Stomach smooth muscle (tissue), 2 donors: ENCODE measurements around the gene CRACR2A.

Experiments
- H3K27ac ChIP-seq: one replicate; pipeline ENCODE4 v1.7.0; 2013; ENCODE audit warnings: mild to moderate bottlenecking, low read length, inconsistent platforms
- H3K27me3 ChIP-seq, 2 donors: one replicate each; pipeline ENCODE4 v1.7.0; 2013; ENCODE audit warnings: low read length in 2 of 2; ENCODE audit not compliant: insufficient read depth in 2 of 2, control insufficient read depth in 1 of 2
- H3K36me3 ChIP-seq, 2 donors: one replicate each; pipeline ENCODE4 v1.7.0; 2013; ENCODE audit warnings: low read length in 2 of 2; ENCODE audit not compliant: control insufficient read depth in 2 of 2, insufficient read depth in 2 of 2
- H3K4me1 ChIP-seq: one replicate; pipeline ENCODE4 v1.7.0; 2013; ENCODE audit warnings: low read length; ENCODE audit not compliant: control insufficient read depth, insufficient read depth
- H3K4me3 ChIP-seq, 2 donors: one replicate each; pipeline ENCODE4 v1.7.0; 2013; ENCODE audit warnings: low read length in 2 of 2
- H3K9ac ChIP-seq, 2 donors: one replicate each; pipeline ENCODE4 v1.7.0; 2013; ENCODE audit warnings: low read length in 2 of 2, mild to moderate bottlenecking in 1 of 2
- H3K9me3 ChIP-seq, 2 donors: one replicate each; pipeline ENCODE4 v1.7.0; 2013; ENCODE audit warnings: low read length in 2 of 2; ENCODE audit not compliant: control insufficient read depth in 2 of 2
- donor health status: healthy.
- donor health status: Pancreatic carcinoma.

CRACR2A gene

DNA sequence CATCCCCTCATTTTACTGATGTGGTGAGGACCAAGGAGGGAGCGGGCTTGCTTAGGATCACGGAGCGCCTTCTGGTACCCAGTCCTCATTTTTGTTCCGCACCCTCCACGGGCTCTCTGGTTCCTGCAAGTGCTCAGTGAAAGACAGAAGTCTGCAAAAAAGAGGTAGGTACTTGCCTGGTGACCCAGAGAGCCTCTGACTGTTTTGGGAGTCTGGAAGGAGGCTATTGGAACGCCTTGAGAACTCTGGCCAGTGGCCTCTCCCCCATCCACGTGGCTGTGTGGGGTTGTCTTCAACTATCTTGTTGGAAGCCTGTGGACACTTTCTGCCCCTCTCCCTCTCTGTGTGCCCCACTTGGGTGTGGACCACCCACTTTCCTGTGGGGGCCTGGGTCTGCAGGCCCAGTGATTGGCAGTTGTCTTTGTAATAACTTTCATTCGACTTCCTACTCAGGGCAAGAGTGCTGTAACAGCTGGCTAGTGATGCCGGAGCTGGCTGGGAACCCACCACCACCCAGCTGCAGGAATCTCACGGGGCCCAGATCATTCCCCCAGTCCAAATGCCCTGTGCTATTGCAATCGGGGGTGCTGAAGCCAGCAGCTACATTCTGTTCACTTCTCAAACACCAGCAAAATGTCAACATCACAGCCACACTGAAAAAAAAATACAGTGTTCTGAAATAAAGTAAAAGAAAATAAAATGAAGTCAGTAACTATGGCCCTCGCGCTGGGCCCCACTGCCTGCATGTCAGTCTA, 139.1 kb downstream of the CRACR2A start:
- H3K9ac ChIP-seq: no peak overlapping the region
- no peaks in the 10 kb centered on the region for H3K9me3 ChIP-seq
- H3K4me3 ChIP-seq: no peak overlapping the region
- no peaks in the 10 kb centered on the region for H3K27me3 ChIP-seq
- peaks cover 12% of the 10 kb centered on the region for H3K4me1 ChIP-seq
- H3K27ac ChIP-seq: no peak overlapping the region
- no peaks in the 10 kb centered on the region for H3K36me3 ChIP-seq

- peak overlapping the region in 1 of 2 donors; percentile 51 for H3K9ac ChIP-seq
- H3K9me3 ChIP-seq: no peaks in the 10 kb centered on the region
- H3K27ac ChIP-seq: peak overlapping the region; percentile 67
- peaks cover 14% of the 10 kb centered on the region for H3K4me1 ChIP-seq
- H3K36me3 ChIP-seq: no peaks in the 10 kb centered on the region
- no peak overlapping the region for H3K4me3 ChIP-seq
- H3K27me3 ChIP-seq: no peaks in the 10 kb centered on the region
Observed at GRCh38 chr12:3611860-3612703, 140.8 kb downstream of the CRACR2A start.

DNA sequence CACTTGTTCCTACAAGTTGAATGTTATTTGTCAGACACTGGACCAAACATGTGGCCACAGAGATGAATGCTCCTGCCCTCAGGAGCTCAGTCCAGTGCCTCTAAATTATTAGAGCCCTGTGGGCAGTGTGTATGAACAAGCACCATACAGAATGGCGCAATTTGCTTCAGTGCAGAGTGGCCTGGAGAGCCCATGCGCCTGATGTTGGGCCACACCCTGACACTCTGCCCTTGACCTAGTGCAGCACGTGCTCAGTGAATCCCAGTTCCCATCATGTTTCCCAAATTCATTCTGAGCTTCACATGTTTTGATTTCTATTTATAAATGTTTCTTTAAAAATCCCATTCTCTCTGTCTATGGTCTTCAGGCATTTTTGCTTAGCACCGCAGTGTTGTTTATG, 145.1 kb downstream of the CRACR2A start:
- Histone ChIP-seq H3K9me3 (no peaks in the 10 kb centered on the region), H3K36me3 (no peaks in the 10 kb centered on the region), H3K9ac (no peak overlapping the region), H3K27me3 (peaks cover 0 to 2% of the 10 kb centered on the region in 2 donors), H3K4me3 (no peak overlapping the region), H3K27ac (no peak overlapping the region), H3K4me1 (peaks cover 25% of the 10 kb centered on the region)

- H3K27me3 ChIP-seq: peaks cover 0 to 2% of the 10 kb centered on the region in 2 donors
- no peak overlapping the region for H3K4me3 ChIP-seq
- H3K27ac ChIP-seq: no peak overlapping the region
- H3K9me3 ChIP-seq: no peaks in the 10 kb centered on the region
- no peak overlapping the region for H3K9ac ChIP-seq
- H3K36me3 ChIP-seq: no peaks in the 10 kb centered on the region
- peaks cover 21% of the 10 kb centered on the region for H3K4me1 ChIP-seq
Observed at GRCh38 chr12:3607039-3607720, 145.7 kb downstream of the CRACR2A start.

GRCh38 chr12:3606128-3606527, 146.8 kb downstream of the CRACR2A start:
- Histone ChIP-seq H3K4me1 (peaks cover 13% of the 10 kb centered on the region), H3K36me3 (no peaks in the 10 kb centered on the region), H3K4me3 (no peak overlapping the region), H3K9ac (no peak overlapping the region), H3K27me3 (peaks cover 0 to 2% of the 10 kb centered on the region in 2 donors), H3K9me3 (no peaks in the 10 kb centered on the region), H3K27ac (no peak overlapping the region)

GRCh38 chr12:3605692-3606091, 147.2 kb downstream of the CRACR2A start:
- Histone ChIP-seq H3K4me3 (peak overlapping the region in 1 of 2 donors; percentile 29), H3K4me1 (peaks cover 13% of the 10 kb centered on the region), H3K27ac (no peak overlapping the region), H3K27me3 (peaks cover 0 to 2% of the 10 kb centered on the region in 2 donors), H3K36me3 (no peaks in the 10 kb centered on the region), H3K9ac (no peak overlapping the region), H3K9me3 (no peaks in the 10 kb centered on the region)

DNA sequence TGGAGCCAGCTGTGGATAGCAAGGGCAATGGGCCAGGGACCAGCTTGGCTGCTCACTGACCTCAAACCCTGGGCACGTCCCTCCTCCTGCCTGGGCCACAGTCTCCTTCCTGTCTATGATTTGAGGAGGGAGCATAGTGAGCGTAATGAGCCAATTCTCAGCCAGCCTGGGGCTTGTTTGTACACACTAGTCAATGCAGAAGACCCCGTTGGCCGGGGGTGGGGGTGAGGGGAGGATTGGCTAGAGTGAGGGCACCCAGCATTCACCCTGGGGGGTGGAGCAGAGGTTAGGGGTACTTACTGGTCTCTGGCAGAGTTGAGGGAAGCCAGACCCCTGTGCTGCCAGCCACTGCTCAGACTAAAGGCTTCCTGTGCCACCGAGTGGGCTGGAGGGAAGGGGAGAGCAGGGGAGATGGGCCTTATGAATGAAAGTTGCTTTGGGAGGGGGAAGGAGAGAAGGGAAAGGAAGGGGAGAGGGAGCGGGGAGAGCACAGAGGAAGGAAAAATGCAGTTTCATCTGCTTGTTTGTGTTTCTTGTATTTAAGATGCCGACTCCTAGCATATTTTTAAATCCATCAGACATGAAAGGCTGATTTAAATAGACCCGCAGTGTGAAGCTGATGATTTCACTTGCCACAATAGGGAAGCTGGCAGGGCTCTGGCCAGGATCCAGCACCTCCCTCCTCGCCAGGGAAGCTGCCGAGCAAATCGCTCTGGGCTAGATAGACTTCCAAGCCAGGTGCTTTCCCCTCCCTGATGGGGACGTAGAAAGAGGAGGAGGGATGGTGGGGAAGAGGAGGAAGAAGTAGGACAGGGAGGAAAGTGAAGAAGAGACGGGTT, 147.9 kb downstream of the CRACR2A start:
- no peak overlapping the region for H3K27ac ChIP-seq
- H3K9ac ChIP-seq: no peak overlapping the region

GRCh38 chr12:3604286-3604685, 148.6 kb downstream of the CRACR2A start:
- no peaks in the 10 kb centered on the region for H3K36me3 ChIP-seq
- peaks cover 0 to 2% of the 10 kb centered on the region in 2 donors for H3K27me3 ChIP-seq
- H3K9me3 ChIP-seq: no peaks in the 10 kb centered on the region
- no peak overlapping the region for H3K27ac ChIP-seq
- H3K9ac ChIP-seq: no peak overlapping the region
- H3K4me1 ChIP-seq: peaks cover 22% of the 10 kb centered on the region
- no peak overlapping the region for H3K4me3 ChIP-seq

More for the DNA sequence above, 147.9 kb downstream of the CRACR2A start:
- Histone ChIP-seq H3K9me3 (no peaks in the 10 kb centered on the region), H3K4me3 (peak overlapping the region in 1 of 2 donors; percentile 29), H3K4me1 (peaks cover 15% of the 10 kb centered on the region), H3K36me3 (no peaks in the 10 kb centered on the region), H3K27me3 (peaks cover 0 to 2% of the 10 kb centered on the region in 2 donors)

DNA sequence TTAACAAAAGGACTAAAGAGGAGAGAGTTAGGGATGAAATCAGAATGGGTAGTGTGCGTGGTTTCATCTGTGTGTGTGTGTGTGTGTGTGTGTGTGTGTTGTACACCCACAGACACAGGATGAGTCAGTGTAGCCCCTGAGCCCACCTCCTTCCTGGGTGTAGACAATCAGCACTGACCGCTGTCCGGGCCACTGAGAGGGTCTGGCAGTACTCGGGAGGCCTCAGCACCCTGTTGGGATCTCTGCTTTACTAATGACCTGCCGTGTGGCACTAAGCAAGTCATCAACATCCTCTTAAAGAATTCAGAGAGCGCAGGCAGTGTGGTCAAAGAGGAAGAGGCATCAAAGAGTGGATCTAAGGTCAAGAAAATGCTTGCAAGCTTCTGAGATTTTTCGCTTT, 149.3 kb downstream of the CRACR2A start:
- H3K4me1 ChIP-seq: peaks cover 27% of the 10 kb centered on the region
- no peak overlapping the region for H3K27ac ChIP-seq
- H3K9me3 ChIP-seq: no peaks in the 10 kb centered on the region
- no peak overlapping the region for H3K9ac ChIP-seq
- H3K4me3 ChIP-seq: no peak overlapping the region
- no peaks in the 10 kb centered on the region for H3K36me3 ChIP-seq
- H3K27me3 ChIP-seq: peaks cover 0 to 2% of the 10 kb centered on the region in 2 donors

DNA sequence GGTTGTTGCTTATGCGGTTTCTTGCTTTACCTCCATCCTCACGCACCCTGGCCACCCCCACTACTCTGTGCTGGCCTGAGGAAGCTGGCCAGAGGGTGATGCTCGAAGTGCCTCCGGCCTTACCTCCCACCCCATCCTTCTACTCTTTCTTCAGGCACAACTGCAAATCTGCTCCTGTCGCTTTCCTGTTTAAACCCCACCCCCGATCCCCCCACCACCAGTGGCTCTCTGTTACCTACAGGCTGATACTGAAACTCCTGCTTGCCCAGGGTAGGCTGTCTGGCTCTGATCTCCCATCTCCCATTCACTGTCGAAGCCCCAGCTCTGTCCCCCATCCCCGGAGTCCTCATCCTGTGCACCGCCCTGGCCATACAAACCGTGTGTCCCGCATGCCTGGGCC, 150.4 kb downstream of the CRACR2A start:
- Histone ChIP-seq H3K4me3 (no peak overlapping the region), H3K9me3 (no peaks in the 10 kb centered on the region), H3K27me3 (peaks cover 0 to 2% of the 10 kb centered on the region in 2 donors), H3K4me1 (peaks cover 31% of the 10 kb centered on the region), H3K27ac (no peak overlapping the region), H3K9ac (no peak overlapping the region), H3K36me3 (no peaks in the 10 kb centered on the region)
